ENCODE measurements around the gene PLXNC1. TPM values are rescaled to one million over a fixed set of nuclear protein-coding genes. Genes with fewer than 3 reads are reported as not detected.

Gene PLXNC1
- total RNA-seq, 1 donor from 2014 or later: 4.9 TPM

GRCh38 chr12:94284046-94284445 lies 135.7 kb downstream of the PLXNC1 start:
- Mint-ChIP-seq H3K36me3 (ENCODE audit: unreplicated experiment) (peaks cover 4% of the 10 kb centered on the region), H3K27ac (ENCODE audit: unreplicated experiment) (no peak overlapping the region), H3K4me1 (ENCODE audit: low read depth, unreplicated experiment) (peaks cover 3% of the 10 kb centered on the region), H3K4me3 (ENCODE audit: unreplicated experiment) (no peak overlapping the region), H3K27me3 (ENCODE audit: unreplicated experiment) (peaks cover 2% of the 10 kb centered on the region), H3K9me3 (ENCODE audit: unreplicated experiment) (no peaks in the 10 kb centered on the region)
- no peak for TF ChIP-seq CTCF (IDR thresholded peaks at IDR 0.05; ENCODE audit: partially characterized antibody, unreplicated experiment)
- no peak for DNase-seq

GRCh38 chr12:94284859-94285258 lies 136.5 kb downstream of the PLXNC1 start:
- Mint-ChIP-seq H3K4me1 (ENCODE audit: low read depth, unreplicated experiment) (peaks cover 3% of the 10 kb centered on the region), H3K27ac (ENCODE audit: unreplicated experiment) (no peak overlapping the region), H3K36me3 (ENCODE audit: unreplicated experiment) (peaks cover 4% of the 10 kb centered on the region), H3K27me3 (ENCODE audit: unreplicated experiment) (peaks cover 2% of the 10 kb centered on the region), H3K4me3 (ENCODE audit: unreplicated experiment) (no peak overlapping the region), H3K9me3 (ENCODE audit: unreplicated experiment) (no peaks in the 10 kb centered on the region)
- no peak for DNase-seq
- no peak for TF ChIP-seq CTCF (IDR thresholded peaks at IDR 0.05; ENCODE audit: partially characterized antibody, unreplicated experiment)

GRCh38 chr12:94285943-94286582 lies 137.7 kb downstream of the PLXNC1 start:
- no peak for TF ChIP-seq CTCF (IDR thresholded peaks at IDR 0.05; ENCODE audit: partially characterized antibody, unreplicated experiment)
- no peaks in the 10 kb centered on the region for H3K9me3 Mint-ChIP-seq (ENCODE audit: unreplicated experiment)

GRCh38 chr12:94286583-94287244 lies 138.3 kb downstream of the PLXNC1 start:
- no peak for DNase-seq
- peaks cover 4% of the 10 kb centered on the region for H3K36me3 Mint-ChIP-seq (ENCODE audit: unreplicated experiment)
- no peaks in the 10 kb centered on the region for H3K9me3 Mint-ChIP-seq (ENCODE audit: unreplicated experiment)
- H3K27ac Mint-ChIP-seq (ENCODE audit: unreplicated experiment): no peak overlapping the region
- H3K27me3 Mint-ChIP-seq (ENCODE audit: unreplicated experiment): peaks cover 2% of the 10 kb centered on the region
- H3K4me1 Mint-ChIP-seq (ENCODE audit: low read depth, unreplicated experiment): no peaks in the 10 kb centered on the region
- no peak for TF ChIP-seq CTCF (IDR thresholded peaks at IDR 0.05; ENCODE audit: partially characterized antibody, unreplicated experiment)
- H3K4me3 Mint-ChIP-seq (ENCODE audit: unreplicated experiment): no peak overlapping the region

More at GRCh38 chr12:94285943-94286582, 137.7 kb downstream of the PLXNC1 start:
- Mint-ChIP-seq H3K36me3 (ENCODE audit: unreplicated experiment) (peaks cover 4% of the 10 kb centered on the region), H3K27ac (ENCODE audit: unreplicated experiment) (no peak overlapping the region), H3K4me3 (ENCODE audit: unreplicated experiment) (no peak overlapping the region), H3K4me1 (ENCODE audit: low read depth, unreplicated experiment) (no peaks in the 10 kb centered on the region), H3K27me3 (ENCODE audit: unreplicated experiment) (peaks cover 2% of the 10 kb centered on the region)
- DNase-seq: no peak

GRCh38 chr12:94287245-94287628 lies 138.9 kb downstream of the PLXNC1 start:
- Mint-ChIP-seq H3K4me1 (ENCODE audit: low read depth, unreplicated experiment) (no peaks in the 10 kb centered on the region), H3K9me3 (ENCODE audit: unreplicated experiment) (no peaks in the 10 kb centered on the region), H3K36me3 (ENCODE audit: unreplicated experiment) (peaks cover 4% of the 10 kb centered on the region), H3K27me3 (ENCODE audit: unreplicated experiment) (peaks cover 2% of the 10 kb centered on the region), H3K27ac (ENCODE audit: unreplicated experiment) (no peak overlapping the region), H3K4me3 (ENCODE audit: unreplicated experiment) (no peak overlapping the region)
- no peak for DNase-seq
- no peak for TF ChIP-seq CTCF (IDR thresholded peaks at IDR 0.05; ENCODE audit: partially characterized antibody, unreplicated experiment)
